Measurements from ENCODE around the gene APEX1.
A peak's percentile ranks its signal among the peaks of the same experiment; 100 is the strongest.
"Not testable (repeated sequence)": the region's sequence is repeated elsewhere in the genome, so short reads cannot be mapped to it uniquely, and the experiment has no call there.

Gene APEX1

DNA sequence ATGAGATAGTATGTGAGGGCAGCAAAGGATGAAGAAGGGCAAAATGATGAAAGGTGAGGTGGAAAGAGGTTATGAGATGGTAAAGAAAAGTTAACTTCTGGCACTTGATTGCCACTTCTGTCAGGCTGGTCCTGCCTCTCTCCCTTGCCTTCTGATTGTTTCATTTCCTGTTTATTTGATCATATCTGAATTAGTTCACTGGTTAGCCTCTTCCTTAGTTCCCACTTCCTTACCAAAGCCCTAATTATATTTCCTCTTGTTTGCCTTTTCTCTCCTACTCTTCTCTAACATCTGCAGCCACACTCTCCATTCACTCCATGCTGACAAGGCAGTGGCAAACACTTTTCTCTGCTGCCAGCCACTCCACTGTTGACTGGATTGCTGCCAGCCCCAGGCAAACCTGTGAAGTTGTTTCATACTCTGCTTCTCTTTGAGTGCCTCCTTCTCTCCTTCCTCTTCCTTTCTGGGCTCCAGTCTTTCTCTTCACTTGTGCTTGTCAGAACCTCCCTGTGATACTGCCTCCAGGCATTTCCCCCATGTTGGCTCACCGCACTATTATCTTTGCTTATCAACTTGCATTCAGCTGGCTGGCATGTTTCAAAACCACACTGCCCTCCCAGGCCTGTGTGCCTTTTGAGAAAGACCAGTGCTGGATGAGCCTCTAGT is 22.3 kb downstream of the APEX1 start:
- DNase-seq, result peak; percentile 25 to 32

DNA sequence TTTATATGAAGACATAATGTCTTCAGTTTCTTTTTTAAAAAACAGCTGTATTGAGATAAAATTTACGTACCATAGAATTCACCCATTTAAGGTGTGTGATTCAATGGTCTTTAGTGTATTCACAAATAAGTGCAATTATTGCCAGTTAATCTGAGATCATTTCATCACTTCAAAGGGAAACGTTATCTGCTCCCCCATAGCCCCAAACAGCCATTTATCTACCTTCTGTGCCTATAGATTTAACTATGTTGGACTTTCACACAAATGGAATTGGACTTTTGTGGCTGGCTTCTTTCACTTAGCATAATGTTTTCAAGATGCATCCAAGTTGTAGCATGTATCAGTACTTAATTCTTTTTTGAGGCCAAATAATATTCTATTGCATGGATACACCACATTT is 23.9 kb downstream of the APEX1 start:
- DNase-seq, result no peak

DNA sequence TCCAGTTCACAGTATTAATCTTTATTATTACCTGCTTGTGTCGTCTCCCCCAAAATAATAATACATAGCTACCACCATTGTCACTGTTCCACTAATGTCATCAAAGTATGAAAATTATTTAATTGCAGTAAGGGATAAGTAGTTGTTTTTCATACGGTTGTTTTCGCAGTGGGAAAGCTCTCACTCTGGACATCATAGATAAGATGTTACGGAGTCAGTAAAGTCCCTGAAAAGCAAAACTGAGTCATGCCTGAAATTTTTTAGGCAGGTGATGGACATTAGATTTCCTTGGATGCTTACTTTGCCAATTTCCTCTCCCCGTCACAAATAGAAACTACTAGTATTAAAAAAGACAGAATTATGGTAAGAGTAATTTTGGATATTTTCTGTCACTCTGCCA is 27.4 kb downstream of the APEX1 start:
- no peak for DNase-seq

DNA sequence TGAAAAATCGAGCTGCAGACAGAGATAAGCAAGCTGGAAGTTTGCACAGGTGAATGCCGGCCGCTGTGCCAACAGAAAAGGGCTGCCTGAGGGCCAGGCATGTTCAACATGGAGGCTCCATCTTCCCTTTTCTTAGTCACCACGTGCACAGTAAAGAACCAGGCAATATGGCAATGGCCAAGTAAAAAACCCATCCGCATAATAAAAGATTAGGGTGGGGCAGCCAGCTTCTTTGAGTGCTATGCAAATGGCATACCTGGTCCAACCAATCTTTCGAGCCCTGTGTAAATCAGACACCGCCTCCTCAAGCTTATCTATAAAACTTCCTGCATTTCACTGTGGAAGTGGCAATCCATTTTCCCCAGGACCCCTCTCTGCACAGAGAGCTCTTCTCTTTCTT is 30.9 kb downstream of the APEX1 start:
- no peak for DNase-seq

DNA sequence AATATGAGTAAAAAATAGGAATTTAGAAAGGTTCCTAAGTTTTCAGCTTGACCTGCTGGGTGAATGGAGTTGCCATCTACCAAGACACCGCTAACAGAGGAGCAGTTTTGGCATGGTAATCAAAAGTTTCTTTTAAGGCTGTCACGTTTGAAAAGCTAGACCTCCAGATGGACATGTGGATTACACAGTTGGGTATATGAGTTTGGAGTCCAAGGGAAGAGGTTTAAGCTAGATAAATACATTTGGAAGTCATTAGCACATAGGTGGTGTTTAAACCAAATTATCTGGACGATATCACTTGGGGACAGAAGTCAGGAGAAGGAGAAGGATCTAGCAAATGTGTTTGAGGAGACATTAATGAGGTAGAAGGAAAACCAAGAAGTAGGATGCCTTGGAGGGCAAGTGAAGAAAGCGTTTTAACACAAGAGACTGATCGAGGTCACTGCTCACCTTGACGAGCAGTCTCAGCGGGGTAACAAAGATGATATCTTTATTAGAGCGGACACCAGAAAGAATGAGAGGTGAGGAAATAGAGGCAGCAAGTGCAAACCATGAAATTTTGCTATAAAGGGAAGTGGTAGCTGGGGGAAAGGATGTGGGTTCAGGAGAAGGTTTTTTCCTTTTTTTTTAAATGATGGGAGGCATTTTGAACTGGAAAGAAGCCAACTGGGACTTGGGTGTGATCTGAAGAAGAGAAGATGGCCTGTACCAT is 31.8 kb downstream of the APEX1 start:
- peak; percentile 20 to 53 for DNase-seq

DNA sequence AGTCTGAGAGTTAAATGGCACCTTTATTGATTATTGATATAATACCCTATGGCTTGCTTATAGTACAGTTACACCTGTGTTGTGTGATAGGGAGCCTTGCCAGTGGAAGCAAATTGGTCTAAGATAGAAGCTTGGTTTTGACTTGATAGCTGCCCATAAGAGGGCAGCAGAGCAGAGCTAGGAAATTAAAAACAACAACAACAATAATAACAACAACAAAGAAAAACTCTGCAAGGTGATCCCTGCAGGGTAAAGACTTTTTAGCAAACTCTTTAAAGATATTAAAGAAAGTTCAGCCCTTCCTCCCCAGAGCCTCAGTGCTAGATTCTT is 32.3 kb downstream of the APEX1 start:
- no peak for DNase-seq

DNA sequence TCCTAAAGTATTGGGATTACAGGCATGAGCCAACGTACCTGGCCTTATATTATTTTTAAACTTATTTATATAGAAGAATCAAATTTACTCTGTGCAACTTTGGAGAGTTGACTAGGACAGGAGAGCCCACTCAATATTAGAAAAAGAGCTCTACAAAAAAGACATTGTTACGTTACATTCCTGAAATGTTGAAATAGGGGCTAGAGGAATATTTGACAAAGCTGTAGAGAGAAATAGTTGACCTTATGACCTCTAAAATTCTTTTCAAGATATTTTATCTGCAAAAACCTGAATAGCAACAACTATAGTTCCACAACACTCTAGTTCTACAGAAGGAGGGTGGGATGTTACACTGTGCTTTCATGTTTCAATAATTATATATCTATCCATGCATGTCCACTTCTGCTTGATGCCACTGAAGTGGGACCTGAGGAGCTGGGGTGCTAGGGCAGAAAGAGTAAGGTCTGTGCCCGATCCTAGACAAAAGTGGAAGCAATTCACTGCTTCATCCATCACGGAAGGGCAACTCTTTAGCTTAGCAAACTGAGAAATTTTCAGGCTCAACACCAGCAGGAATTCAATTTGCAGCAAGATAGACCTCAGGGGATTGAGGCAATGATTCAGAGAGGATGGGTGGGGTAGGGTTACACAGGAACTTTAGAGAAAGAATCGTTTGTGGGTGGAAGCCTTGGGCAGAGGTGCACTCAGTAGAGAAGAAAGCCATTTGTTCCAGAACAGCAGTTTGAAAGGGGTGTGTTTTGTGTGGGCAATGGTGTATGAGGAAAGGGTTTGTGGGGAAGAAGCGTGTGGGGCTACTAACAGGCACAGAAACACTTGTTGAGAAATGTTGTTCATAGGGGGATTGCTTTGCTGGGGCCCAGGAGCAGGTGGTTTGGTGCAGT is 34.3 kb downstream of the APEX1 start:
- DNase-seq, result peak; percentile 65 to 66

DNA sequence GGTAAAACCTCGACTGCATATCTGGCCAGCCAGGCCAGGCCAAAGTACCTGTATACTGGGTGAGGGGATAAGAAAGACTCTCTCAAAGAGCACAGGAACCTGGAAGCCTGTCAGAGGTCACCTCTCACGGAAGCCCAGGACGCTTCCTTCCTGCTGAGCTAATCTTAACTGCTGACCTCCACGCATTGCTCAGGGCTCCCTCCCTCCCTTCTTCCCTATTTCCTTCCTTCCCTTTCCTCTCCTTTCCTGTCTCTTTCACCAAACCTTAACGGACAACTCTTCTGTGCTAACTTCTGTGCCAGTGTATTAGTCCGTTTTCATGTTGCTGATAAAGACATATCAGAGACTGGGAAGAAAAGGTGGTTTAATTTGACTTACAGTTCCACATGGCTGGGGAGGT is 35.5 kb downstream of the APEX1 start:
- no peak for DNase-seq

DNA sequence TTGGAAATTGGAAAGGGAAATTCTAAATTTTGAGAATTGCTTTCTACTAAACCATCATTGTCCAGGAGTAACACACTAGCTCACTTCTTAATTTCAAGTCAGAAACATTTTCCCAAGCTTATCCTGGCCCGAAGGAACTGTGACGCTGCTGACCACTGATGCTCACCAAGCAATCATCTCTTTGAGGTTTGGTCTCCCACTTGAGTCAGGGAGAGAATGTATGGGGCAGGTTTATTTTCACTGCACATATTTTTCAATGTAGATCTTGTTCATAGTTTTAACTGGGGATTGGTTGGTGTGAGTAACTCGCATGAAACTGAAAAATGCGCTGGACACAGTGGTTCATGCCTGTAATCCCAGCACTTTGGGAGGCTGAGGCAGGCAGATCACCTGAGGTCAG is 37.5 kb downstream of the APEX1 start:
- no peak for DNase-seq

DNA sequence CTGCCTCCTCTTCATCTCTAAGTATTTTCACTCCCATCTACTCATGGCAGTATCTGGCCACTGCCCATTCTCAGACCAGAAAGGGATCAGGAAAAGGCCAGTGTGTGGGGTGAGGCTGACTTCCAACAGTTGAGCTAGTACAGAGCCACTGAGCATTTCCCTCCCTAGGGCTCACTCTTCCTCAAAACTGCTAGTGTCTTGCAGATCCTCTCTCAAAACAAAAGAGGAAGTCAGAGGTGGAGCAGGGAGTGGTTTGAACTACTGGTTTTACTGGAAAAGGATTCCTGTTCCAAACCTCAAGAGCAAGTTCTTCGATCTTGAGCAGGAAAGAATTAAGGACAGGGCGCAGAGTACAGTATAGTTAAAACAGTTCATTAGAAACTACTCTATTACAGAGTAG is 38.6 kb downstream of the APEX1 start:
- DNase-seq, result peak; percentile 84

DNA sequence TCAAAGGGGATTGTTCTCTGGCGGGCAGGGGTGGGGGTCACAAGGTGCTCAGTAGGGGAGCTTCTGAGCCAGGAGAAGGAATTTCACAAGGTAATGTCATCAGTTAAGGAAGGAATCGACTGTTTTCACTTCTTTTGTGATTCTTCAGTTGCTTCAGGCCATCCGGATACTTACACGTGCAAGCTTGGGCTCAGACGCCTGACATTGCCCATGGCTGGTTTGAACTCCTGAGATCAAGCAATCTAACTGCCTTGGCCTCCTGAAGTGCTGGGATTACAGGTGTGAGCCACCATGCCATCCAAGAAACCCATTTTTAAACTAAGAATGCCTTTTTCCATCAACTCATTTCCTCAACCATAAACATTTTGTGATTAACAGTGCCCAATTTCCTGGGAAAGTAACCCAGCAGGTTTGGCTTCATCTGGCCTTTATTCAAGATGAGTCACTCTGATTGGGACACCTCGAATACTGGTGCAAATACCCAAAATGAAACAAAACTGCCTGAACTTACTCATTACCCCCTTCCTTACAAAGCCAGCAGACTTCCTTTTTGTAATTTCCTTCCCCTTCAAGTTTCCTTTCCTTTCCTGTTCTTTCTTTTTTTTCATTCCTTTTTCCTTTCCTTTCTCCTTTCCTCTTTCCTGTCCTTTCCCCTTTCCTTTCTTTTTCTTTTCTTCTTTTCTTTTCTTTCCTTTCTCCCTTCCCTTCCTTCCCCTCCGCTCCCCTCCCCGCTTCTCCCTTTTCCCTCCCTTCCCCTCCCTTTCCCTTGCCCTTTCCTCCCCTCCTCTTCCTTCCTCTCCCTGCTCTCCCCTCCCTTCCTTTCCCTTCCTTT is 40.1 kb downstream of the APEX1 start:
- peak; percentile 33 to 72 for DNase-seq

DNA sequence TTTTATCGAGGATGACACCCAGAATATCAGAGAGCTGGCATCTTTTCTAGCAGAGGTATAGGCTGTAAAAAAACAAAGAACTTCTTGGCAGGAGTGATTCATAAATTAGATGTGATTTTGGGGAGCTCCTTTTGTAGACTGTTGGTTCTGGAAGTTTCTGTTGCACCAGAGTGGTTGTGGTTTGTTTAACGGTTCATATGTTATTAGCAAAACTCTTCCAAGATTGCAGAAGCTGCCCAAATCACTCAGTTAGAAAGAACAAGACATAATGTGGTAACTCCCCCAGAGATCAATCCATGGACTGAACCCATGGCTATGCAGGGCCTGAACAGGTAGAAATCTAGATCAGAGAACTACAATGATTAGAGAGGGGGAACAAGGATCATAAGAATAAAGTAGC is 43.6 kb downstream of the APEX1 start:
- peak in 1 of 2 donors; percentile 16 for DNase-seq

DNA sequence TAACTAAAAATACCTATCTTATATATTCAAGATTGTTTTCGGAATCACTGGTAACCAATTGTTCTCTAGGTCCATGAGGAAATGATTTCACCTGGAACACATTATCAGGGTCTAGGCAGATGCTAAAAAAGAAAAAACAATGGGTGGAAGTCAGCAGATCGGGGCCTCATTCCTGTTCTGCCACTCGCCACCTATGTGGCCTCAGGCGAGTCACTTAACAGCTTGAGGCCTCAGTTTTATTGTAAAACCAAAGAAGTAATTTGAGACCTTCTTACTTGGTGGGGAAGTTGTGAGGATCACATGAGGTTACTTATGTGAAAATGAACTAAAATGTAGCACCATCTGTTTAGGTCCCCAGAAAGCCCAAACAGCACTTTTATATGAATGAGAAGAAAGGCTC is 44.1 kb downstream of the APEX1 start:
- no peak for DNase-seq

DNA sequence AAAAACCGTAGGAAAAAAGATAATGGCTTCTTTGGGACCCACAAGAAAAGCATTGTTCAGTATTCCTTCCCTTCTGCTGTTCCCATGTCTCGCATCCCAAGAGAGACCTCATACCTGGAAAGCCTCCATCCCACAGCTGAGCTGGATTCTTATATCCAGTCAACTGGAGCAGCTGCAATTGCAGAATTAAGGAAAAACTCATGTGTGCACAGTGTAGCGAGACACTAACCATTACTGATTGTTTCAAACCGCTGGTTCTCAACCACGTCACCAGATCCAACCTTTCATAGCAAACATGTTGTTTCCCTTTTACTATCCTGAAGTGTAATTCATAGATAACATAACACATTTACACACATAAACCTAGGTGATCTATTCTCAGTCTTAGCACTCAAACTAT is 44.9 kb downstream of the APEX1 start:
- no peak for DNase-seq

DNA sequence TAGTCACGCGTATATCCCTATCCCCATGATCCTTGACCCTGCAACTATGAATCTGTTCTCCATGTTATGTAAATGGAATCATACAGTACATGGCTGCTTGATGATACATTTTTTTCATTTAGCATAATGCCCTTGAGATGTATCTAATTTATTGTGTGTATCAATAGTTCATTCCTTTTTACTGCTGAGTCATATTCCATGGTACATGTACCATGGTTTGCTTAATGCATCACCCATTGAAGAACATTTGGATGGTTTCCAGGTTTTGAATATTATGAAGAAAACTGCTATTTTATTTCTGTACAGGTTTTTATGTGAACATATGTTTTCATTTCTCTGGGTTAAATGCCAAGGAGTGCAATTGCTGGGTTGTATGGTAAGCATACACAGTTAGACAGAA is 46.3 kb downstream of the APEX1 start:
- no peak for DNase-seq

DNA sequence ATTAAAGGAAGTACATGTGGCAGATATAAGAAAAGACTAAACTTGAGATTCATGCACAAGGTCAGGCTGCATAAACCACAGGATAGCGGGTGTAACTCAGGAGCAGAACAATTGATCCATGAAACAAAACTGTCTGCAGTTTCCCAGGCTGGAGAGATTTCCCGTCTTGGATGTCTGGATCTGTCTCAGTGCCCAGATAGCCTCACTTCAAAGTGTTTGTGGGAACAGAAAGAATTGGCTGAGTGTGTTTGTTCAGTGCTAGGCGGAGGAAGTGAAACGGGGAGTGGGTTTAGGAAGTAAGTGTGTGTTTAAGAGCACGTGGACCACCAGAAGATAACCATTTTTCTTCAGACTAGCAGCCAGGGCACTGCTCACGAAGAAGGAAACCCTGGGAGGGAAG is 48.9 kb downstream of the APEX1 start:
- DNase-seq, result peak in 1 of 2 donors; percentile 28

DNA sequence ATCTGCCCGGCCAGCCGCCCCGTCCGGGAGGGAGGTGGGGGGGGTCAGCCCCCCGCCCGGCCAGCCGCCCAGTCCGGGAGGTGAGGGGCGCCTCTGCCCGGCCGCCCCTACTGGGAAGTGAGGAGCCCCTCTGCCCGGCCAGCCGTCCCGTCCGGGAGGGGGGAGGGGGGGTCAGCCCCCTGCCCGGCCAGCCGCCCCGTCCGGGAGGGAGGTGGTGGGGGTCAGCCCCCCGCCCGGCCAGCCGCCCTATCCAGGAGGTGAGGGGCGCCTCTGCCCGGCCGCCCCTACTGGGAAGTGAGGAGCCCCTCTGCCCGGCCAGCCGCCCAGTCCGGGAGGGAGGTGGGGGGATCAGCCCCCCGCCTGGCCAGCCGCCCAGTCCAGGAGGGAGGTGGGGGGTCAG is 51.2 kb downstream of the APEX1 start:
- DNase-seq, result not testable (repeated sequence)

DNA sequence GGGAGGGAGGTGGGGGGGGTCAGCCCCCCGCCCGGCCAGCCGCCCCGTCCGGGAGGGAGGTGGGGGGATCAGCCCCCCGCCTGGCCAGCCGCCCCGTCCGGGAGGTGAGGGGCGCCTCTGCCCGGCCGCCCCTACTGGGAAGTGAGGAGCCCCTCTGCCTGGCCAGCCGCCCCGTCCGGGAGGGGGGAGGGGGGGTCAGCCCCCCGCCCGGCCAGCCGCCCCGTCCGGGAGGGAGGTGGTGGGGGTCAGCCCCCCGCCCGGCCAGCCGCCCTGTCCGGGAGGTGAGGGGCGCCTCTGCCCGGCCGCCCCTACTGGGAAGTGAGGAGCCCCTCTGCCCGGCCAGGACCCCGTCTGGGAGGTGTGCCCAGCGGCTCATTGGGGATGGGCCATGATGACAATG is 51.7 kb downstream of the APEX1 start:
- DNase-seq, result not testable (repeated sequence)

Measured in inflammatory macrophage (primary cell).